ENCODE results near the gene EYA4.

The EYA4 gene

GRCh38 chr6:133487174-133487573 is 246.0 kb downstream of the EYA4 start:
- no peaks in the 10 kb centered on the region for H3K9me3 ChIP-seq (ENCODE audit: control insufficient read depth, insufficient read depth, low read depth, low read length)
- POLR2A ChIA-PET = no interaction called here
- no peak overlapping the region for H3K27ac ChIP-seq (ENCODE audit: extremely low read depth, low read depth, low read length)
- H3K36me3 ChIP-seq (ENCODE audit: control insufficient read depth in 2 of 2, insufficient read depth in 1 of 2, low read length in 2 of 2) = peaks cover 3 to 18% of the 10 kb centered on the region in 2 experiments
- H3K4me1 ChIP-seq (ENCODE audit: control insufficient read depth, insufficient read depth, low read length) = no peaks in the 10 kb centered on the region
- CTCF ChIA-PET = no interaction called here
- no peak overlapping the region for H3K4me3 ChIP-seq (ENCODE audit: low read depth, low read length)
- TF ChIP-seq ZNF24 (tag by site-specific recombination; IDR thresholded peaks at IDR 0.05) = no peak
- TF ChIP-seq KLF1 (tag by site-specific recombination; IDR thresholded peaks at IDR 0.05) = no peak
- no peak for TF ChIP-seq ZNF621 (tag by site-specific recombination; IDR thresholded peaks at IDR 0.05)
- no peak for TF ChIP-seq ZBTB20 (tag by site-specific recombination; IDR thresholded peaks at IDR 0.05)
- TF ChIP-seq ZNF658 (tag by site-specific recombination; IDR thresholded peaks at IDR 0.05) = no peak
- TF ChIP-seq YY2 (tag by site-specific recombination; IDR thresholded peaks at IDR 0.05) = no peak
- no peak for TF ChIP-seq ZNF449 (tag by site-specific recombination; IDR thresholded peaks at IDR 0.05)

DNA sequence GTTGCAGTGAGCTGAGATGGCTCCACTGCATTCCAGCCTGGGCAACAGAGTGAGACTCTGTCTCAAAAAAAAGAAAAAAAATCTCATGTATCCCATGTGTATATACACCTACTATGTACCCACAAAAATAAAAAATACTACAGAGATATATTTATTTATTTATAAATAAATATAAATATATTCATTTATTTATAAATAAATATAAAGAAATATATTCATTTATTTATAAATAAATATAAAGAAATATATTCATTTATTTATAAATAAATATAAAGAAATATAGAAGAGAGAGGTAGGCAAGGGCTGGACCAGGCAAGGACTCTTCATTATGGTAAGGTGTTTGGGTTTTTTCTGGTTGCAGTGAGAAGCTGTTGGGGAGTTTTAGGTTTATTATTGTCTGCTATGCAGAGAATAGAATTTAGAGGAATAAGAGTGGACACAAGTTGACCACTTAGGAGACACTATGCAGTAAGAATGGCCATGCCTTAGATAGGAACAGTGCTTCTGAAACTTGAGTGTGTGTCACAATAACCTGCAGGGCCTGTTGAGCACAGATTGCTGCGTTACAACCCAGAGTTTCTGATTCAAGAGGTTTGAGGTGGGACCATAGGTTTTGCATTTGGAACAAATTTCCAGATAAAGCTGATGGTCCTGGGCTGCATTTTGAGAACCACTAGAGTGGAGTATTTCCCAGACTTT is 254.2 kb downstream of the EYA4 start:
- Histone ChIP-seq H3K9me3 (ENCODE audit: control insufficient read depth, insufficient read depth, low read depth, low read length) (no peaks in the 10 kb centered on the region), H3K4me3 (ENCODE audit: low read depth, low read length) (no peak overlapping the region), H3K36me3 (ENCODE audit: control insufficient read depth in 2 of 2, insufficient read depth in 1 of 2, low read length in 2 of 2) (no peaks in the 10 kb centered on the region), H3K27ac (ENCODE audit: extremely low read depth, low read depth, low read length) (no peak overlapping the region), H3K4me1 (ENCODE audit: control insufficient read depth, insufficient read depth, low read length) (no peaks in the 10 kb centered on the region)
- CTCF ChIA-PET = no interaction called here
- POLR2A ChIA-PET = no interaction called here
- no peak for TF ChIP-seq GLI4 (tag by site-specific recombination; IDR thresholded peaks at IDR 0.05)
- no peak for TF ChIP-seq GFI1B (tag by site-specific recombination; IDR thresholded peaks at IDR 0.05)
- no peak for TF ChIP-seq ZNF433 (tag by site-specific recombination; IDR thresholded peaks at IDR 0.05; ENCODE audit: low read depth)
- TF ChIP-seq ZNF16 (tag by site-specific recombination; IDR thresholded peaks at IDR 0.05; ENCODE audit: low read depth) = no peak
- TF ChIP-seq OVOL3 (tag by site-specific recombination; IDR thresholded peaks at IDR 0.05) = no peak
- no peak for TF ChIP-seq HOXC10 (CRISPR knock-in tag; IDR thresholded peaks at IDR 0.05)
- no peak for TF ChIP-seq ZNF416 (tag by site-specific recombination; IDR thresholded peaks at IDR 0.05)
- TF ChIP-seq ZIC2 (tag by site-specific recombination; IDR thresholded peaks at IDR 0.05) = no peak
- TF ChIP-seq SP3 (tag by site-specific recombination; IDR thresholded peaks at IDR 0.05) = no peak
- no peak for TF ChIP-seq ZNF624 (tag by site-specific recombination; IDR thresholded peaks at IDR 0.05)
- no peak for TF ChIP-seq ZNF146 (tag by site-specific recombination; IDR thresholded peaks at IDR 0.05)
- TF ChIP-seq ZNF132 (tag by site-specific recombination; IDR thresholded peaks at IDR 0.05; ENCODE audit: borderline replicate concordance) = no peak
- TF ChIP-seq ZNF169 (tag by site-specific recombination; IDR thresholded peaks at IDR 0.05) = no peak
- no peak for TF ChIP-seq ZNF791 (tag by site-specific recombination; IDR thresholded peaks at IDR 0.05)
- TF ChIP-seq ZNF202 (tag by site-specific recombination; IDR thresholded peaks at IDR 0.05; ENCODE audit: borderline replicate concordance) = no peak
- TF ChIP-seq EGR2 (tag by site-specific recombination; IDR thresholded peaks at IDR 0.05; ENCODE audit: low read depth) = no peak

DNA sequence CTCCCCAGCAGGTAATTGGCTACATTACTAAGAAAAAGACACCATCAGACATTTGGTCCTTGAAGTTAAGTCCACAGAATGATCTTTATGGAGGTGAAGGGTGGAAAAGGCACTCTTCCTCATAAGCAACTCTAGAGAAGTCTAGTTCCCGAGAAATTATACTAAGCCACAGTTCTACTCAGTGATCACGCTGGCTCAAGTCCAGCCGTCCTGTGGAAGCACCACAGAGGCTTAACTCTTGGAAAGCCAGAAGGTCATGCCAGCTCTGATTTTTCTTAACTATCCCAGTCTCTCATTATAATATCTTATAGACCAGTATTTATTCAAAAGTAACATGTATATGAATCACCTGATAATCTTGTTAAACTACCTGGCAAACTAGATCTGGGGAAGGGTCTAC is 258.5 kb downstream of the EYA4 start:
- Histone ChIP-seq H3K4me3 (ENCODE audit: low read depth, low read length) (no peak overlapping the region), H3K4me1 (ENCODE audit: control insufficient read depth, insufficient read depth, low read length) (peaks cover 7% of the 10 kb centered on the region; the same call in 1 of the 2 replicates), H3K9me3 (ENCODE audit: control insufficient read depth, insufficient read depth, low read depth, low read length) (no peaks in the 10 kb centered on the region), H3K27ac (ENCODE audit: extremely low read depth, low read depth, low read length) (no peak overlapping the region), H3K36me3 (ENCODE audit: control insufficient read depth in 2 of 2, insufficient read depth in 1 of 2, low read length in 2 of 2) (no peaks in the 10 kb centered on the region)
- ChIA-PET POLR2A (no interaction called here), CTCF (interaction anchor here (0.7 kb wide), 1 partner anchor 562 kb away, joined by 3 read pairs; no protein-coding TSS in a partner anchor)
- no peak for TF ChIP-seq MEIS1 (CRISPR knock-in tag; IDR thresholded peaks at IDR 0.05; ENCODE audit: borderline replicate concordance)
- TF ChIP-seq SALL2 (tag by site-specific recombination; IDR thresholded peaks at IDR 0.05; ENCODE audit: borderline replicate concordance) = no peak
- TF ChIP-seq ZBTB49 (tag by site-specific recombination; IDR thresholded peaks at IDR 0.05; ENCODE audit: low read depth) = no peak
